HG03565 (cell line): Measurements from ENCODE around the gene MMP24OS.

Source experiments
- ATAC-seq: cut with Tn5 transposase; IDR thresholded peaks from one replicate; pipeline ENCODE4 v1.9.1; 2021; ENCODE audit warnings: mild to moderate bottlenecking, moderate library complexity; ENCODE audit not compliant: unreplicated experiment

Gene MMP24OS

DNA sequence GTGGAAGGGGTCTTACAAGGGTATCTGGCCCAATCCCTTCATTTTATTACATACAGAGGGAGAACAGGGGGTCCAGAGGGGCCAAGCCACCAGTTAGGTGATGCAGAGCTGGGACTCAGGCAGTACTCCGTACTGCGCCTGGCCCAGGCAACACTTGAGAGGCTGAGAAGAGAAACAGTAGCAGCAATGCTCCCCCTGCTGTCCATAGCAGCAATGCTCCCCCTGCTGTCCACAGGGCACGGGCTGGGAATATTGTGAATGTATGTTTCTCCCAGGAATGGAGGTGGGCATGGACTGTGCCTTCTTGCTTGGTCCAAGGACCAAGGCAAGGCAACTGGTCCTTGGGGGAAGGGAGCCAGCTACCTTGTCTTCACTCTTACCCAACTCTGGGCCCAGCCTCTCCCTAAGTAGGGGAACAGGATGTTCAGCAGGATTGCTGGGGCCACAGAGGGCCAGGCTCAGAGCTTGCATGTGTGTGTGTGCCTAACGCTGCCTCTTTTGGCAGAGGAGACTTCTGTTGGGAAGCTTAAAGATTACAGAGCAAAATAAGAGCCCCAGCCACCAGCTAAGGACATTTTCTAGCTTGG is 29.1 kb upstream of the MMP24OS start:
- no peak for ATAC-seq

DNA sequence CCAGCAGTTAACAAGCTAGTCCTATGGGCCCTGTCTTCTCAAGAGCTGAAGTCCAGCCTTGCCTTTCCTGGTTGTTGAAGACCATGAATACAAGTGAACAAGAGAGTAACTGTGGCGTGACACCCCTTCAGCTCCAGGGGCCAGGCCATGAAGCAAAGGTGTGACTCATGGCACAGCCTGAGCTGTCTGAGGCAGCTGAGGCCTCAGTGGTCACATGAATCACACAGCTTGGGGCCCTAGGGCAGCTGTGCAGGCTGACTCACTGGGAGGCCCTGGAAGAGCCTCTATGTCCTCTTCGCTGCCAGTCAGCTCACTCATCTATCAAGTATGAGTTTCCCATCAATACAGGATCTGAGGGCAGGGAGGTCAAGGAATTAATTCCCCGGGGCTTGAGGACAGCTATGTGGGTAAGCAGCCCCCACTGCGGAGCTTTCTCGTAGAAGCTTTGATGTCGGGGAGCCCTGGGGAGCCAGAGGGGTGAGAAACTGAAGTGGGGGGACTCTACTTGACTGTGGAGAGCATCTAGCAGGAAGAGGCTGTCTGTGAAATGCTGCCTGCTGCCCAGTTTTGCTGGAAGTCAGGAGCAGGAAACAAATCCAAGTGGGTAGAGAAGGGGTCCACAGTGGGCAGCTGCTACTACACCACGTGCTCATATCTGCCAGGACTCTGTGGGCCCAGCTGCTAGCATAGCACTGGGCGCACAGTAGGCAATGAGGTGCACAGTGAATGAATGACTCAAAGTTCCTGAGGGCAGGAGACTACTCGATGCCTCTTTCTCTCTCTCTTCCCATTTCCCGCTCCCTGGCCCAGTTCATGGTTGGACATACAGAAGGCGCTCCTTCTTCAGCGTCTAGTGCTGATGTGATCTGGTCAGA is 28.0 kb upstream of the MMP24OS start:
- no peak for ATAC-seq

DNA sequence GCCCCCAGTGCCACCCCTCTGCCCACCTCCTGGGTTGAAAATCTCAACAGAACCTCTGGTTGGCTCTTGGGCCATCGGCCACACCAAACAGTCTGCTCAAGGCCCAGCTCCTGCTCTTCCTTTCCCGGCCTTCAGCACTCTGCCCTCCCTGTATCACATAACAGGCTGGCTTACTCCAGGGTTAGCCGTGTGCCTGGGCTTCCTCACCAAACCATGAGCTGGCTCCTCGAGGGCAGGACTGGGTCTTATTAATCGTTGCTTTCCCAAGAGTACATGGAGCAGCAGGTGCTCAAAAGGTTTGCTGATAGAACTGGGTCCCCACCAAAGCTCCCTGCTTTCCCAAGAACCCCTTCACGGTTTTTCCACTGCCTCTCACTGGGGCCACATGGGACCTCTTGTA is 27.0 kb upstream of the MMP24OS start:
- no peak for ATAC-seq

DNA sequence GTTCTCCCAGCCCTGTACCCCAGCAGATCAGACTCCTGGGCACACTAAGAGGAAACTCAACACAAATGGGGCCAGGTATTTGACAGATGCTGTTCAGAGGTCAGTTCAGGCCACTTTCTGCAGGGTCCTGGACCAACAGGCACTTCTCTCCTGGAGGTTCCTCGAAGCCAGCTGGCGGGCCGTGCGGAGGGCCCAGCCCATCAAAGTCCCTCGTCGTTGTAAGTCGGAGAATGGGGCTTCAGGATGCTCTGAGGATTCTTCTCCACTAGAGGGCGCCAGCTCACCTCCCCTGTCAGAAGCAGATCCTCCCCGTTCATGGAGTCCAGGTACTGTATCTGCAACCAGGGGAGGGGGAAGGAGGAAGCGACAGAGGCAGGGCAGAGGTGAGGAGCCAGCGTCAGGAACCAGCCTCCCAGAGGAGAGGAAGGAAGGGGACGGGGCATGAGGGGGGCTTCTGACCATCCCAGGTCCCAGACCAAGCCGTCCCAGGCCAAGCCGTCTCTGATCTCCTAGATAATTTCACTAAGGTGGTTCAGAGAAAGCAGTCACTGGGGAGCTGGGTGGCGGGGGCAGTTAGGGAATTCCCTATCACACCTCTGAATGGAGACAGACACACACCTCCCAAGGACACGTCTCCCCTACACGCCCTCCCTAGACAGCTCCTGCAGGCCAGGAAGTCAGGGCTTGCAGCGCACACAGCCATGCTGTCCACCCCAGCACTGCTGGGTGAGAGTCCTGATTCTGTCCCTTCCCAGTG is 26.0 kb upstream of the MMP24OS start:
- ATAC-seq: no peak

DNA sequence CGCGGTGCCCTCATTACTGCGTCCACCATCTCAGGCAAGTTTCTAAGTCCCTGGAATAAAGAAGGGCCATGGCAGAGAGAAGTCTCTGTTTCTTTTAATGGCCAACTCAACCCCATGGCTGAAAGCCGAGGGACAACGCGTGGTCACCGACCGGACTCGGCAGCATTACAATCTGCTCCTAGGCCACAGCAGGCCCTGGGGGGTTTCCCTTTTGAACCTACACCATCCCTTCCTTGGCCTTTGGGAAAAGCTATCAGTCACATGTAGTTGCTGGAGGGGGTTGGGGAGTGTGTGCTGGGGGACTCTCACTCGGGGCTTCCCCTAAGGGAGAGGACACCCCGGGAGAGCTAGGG is 25.4 kb upstream of the MMP24OS start:
- ATAC-seq: no peak

DNA sequence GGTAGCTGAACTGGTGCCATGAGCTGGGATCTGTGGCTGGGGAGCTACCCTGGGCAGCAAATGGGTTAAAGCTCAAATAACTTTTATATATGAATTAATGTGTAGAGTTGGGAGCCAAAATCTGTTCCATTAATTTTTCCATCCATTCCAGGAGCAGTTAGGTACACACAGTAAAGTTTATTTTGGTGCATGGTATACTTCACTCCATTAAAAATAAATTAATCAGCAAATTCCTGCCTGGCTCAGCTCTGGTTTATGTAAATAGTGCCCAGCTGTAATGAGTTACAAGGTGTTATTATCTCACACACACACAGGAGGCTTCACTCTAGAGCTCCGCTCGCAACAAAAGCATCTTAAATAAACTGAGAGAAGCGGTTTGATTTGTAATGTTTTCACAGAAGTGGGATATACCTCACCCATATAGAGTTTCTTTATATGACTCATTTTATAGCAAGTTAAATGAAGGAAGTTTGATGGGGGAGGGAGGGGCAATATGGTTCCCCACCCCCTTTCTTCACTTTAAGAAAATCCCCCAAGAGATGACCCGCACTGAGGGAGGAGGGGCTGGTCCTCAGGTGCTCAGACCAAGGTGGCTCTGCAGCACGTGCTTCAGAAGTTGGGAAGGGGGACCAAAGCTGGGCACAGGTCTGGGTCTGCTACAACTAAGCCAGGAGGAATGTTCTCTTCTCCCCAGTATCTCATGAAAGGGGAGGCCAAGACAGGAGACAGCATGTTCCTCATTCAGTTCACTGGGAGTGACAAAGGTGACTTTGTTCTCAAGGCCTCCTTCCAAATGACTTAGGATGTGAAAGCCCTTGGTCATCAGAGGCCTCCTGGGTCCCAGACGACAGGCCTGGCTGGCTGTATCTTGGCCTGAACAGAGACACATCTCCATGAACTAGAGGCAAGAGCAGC is 24.8 kb upstream of the MMP24OS start:
- ATAC-seq: no peak

DNA sequence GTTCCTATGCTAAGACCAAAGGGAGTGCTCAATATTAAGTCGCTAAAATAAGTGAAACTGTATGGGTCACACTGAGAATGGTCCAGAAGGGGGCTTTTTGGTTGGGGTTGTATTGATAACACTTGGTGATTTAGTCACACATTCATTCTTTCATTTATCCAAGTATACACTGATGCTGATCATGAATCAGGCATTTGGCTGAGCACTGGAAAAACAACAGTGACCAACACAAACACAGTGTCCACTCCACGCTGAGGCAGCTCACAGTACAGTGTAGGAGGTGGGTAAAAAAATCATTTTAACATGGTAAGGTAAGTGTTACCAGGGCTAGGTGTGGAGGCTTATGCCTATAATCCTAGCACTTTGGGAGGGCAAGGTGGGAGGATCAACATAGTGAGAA is 23.5 kb upstream of the MMP24OS start:
- no peak for ATAC-seq

DNA sequence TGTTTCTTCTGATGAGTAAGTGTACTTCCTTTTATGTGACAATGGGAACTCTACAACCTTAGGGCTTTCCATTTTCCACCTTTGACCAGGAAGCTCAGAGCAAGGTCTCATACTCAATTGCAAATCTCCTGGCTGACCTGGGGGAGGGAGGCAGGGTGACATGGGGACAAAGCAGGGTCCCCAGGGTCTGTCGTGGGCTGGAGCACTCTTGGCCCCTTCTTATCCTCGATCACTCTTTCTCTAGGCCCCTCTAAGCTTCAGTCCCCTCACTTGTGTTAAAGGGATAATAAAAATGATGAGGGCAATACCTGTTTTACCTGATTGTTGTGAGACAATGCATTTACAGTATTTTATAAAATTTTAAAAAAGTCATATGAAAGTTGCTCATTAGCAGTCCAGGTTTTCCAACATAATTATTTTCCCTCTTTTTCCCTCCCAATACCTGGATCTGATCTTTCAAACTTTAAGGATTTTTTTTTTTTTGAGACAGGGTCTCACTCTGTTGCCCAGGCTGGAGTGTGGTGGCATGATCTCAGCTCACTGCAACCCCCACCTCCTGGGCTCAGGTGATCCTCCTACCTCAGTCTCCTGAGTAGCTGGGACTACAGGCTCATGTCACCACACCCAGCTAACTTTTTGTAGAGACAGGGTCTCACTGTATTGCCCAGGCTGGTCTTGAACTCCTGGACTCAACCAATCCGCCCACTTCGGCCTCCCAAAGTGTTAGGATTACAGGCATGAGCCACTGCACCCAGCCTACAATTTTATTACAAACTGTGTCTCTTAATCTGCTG is 22.7 kb upstream of the MMP24OS start:
- ATAC-seq: no peak

DNA sequence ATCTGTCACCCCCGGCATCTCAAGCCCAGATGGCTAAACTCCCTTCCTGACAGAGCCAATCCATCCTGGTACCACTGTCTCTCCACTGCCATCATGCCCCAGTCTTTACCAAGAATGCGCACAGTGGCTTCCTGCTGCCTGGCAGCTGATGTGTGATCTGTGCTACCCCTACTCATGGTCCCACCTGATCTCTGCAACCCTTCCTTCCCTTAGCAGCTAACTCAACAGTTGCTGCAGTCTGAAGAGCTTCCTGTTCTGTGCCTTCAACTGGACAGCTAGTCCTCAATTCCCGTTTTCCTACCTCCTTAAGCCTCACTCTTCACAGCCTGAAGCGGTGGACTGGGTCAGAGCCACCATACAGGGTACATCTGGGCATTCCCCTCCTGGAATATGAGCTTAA is 21.9 kb upstream of the MMP24OS start:
- no peak for ATAC-seq

DNA sequence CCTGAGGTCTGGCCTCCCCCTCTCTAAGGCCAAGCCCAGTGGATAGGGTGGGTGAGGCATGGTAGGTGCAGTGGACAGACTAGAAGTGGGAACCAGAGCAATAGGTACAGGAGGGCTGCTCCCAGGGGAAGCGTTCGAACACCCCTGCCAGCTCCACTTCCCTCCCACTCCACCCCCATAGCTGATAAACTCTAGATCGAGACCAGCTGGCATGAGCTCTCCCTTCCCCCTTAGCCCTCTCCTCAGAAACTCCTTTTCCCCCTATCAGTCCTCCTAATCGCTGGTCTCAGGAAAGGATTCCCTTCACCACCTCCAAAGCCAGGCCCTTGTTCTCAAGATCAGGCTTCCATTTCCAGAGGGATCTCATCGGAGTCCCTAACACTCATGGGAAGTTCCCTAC is 20.3 kb upstream of the MMP24OS start:
- no peak for ATAC-seq

DNA sequence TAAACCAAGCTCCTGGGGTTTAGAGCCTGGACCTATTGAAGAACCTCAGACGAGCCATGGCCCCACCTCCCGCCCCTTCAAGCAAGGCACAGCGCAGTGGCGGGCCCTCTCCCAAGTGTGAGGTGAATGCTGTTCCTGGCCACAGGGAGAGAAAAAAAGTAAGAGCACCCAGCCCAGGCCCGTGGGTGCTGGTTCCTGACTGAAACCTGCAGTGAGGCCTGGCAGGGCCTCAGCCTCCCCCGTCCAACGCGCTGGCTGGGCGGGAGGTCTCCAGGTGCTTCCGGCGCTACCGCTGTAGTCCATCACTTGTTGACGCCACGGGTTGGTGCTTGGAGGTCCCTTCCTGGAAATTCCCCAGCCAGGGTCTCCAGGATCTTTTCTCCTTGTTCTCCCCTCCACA is 19.8 kb upstream of the MMP24OS start:
- no peak for ATAC-seq

DNA sequence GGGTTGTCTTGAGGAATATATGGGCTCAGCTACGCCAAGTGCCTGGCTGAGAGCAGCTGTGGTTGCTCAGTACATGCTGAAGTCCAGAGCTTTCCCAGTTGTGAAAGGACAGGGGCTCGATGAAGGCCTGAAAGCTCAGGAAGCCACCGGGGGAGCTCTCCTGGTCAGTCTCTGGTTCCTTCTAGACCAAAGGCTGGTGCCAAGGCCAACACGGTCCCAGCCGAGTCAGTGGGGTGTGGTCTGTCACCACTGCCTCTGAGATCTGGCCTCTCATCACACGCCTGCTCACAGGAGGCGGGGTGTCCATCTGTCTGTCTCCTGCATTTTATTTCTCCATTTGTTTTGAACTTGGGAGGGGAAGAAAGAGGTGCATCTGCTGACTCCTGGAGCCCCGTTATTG is 19.2 kb upstream of the MMP24OS start:
- ATAC-seq: no peak

DNA sequence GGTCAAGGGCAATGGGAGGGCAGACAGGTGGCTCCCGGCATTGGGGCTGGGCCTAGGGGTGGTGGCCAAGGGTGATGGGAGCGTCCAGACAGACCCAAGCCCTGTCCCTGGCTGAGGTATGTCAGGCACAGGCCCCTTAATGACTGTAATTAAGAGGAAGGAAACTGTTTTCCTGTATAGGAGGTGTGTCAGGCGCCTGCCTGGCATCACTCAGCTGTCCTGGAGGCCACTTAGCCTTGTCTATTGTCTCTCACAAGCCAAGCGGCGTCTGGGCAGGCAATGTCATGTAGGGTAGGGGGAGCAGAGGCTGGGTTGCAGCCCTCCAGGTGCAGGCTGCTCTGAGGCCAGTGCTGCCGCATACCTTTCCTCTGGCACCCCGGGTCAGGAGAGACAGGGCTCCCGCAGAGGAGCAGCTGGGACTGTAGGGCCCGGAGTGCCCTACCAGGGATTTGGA is 18.2 kb upstream of the MMP24OS start:
- no peak for ATAC-seq

DNA sequence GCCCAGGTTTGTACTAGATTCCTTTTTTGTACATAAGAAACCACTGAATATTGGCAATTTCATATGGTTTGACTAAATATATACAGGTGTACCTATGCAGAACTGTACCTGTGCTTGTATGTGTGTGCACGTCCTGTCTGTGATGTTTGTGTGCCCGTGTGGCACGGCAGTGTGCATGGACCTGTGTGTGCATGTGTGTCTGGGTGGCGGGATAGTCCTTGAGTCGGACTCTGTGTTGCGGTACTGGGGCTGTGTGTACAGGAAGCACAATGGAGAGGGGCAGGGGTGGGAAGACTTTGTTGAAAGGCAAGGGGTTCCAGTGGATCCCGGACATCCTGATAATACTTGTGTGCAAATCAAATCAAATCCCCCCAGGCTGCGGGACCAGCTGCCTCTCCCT is 17.8 kb upstream of the MMP24OS start:
- ATAC-seq: no peak

DNA sequence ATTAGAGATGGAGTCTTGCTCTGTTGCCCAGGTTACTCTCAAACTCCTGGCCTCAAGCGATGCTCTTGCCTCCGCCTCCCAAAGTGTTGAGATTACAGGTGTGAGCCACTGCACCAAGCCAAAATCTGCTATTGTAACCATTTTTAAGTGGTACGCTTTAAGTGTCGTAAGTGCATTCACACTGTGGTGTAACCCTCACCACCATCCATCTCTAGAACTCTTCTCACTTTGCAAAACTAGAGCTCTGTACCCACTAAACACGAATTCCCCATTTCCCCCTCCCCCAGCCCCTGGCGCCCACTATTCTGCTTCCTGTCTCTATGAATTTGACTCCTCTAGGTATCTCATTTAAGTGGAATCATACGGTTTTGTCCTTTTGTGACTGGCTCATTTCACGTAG is 17.1 kb upstream of the MMP24OS start:
- ATAC-seq: no peak

DNA sequence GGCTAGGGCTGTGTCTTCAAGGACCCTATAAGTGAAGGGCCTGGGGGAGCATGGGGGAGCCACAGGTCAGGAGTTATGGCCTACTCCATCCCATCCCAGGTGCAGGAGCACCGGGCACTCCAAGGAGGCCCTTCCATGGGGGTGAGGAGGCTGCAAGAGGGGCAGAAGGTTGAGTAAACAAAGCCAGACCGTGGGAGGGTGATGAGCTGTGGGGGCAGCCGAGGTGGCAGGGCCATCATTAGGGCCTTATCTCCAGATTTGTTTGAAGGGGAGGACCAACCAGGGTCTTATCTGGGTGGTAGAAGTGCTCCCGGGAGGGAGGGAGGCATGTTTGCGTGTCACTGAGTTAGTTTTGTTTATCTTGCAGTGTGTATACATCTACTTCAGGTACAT is 16.4 kb upstream of the MMP24OS start:
- ATAC-seq: no peak

DNA sequence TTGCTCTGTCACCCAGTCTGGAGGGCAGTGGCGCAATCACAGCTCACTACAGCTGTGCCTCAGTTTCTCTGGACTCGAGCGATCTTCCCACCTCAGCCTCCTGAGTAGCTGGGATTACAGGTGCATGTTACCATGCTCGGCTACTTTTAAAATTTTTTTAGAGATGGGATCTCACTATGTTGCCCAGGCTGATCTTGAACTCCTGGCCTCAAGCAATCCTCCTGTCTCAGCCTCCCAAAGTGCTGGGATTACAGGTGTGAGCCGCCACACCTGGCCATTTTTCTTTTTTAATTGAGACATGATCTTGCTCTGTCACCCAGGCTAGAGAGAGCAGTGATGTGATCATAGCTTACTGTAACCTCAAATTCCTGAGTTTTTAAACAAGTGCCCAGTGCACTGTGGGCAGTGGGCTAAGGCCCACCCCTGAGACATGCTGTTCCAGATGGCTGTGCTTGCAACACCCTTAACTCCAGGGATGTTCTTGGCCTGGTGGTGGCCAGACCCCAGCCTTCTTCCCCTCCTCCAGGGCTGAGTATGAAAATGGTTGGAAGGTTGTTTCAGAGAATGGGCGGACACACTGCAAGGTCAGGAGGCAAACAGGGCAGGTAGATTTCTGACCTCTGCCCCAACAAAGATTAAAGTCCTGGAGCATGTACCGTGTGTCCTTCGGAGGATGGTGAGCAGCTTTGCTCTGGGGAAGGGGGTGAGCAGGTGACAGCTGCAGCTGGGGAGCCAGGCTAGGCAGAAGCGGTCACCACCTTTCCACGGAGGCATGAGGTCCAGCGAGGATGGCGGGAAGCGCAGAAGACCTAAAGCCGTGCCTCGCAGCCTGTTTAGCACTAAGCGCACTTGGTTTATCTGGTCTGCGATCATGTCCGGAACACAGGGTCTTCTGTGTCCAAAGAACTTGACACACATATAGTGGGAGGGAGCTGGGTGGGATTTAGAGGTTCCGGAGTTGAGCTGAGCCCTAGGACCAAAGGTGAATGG is 15.7 kb upstream of the MMP24OS start:
- ATAC-seq: no peak

DNA sequence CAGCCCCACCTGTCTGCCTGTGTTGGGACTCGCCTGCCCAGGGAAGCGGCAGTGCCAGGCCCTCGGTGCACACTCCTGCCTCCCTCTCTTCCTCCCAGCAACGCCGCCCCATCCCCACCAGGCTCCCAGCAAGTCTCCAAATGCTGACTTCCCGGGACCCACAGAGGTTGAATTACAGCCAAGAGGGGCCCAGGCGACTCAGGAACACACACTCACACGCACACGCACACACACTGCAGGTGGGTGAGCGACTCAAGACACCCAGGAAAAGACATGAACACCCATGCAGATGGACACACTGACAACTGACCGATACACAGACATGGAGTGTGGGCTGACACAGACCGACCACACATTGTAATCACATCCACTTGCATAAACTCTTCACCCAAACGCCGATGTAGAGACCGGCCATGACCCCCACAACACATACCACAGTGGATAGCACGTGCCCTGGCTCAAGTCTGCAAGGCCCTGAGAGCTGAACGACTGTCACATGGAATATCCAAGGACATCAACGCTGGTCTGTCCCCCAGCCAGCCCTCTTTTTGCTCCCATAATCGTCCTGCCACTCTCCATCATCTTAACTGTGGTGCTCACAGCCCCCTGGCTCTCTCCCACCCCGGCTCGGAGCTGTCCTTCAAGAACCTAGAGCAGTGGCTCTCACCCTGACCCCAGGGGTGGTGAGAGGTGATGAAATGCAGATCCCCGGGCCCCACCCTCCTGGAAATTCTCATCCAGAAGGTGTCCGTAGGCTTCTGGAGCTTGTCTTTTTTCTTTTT is 14.8 kb upstream of the MMP24OS start:
- no peak for ATAC-seq
